Hepatocyte (in vitro differentiated cells): ENCODE data around the gene GRID1.

Experiments used
- CTCF ChIP-seq: fragments of 200-600 bp; sonication (generic); IDR thresholded peaks from 2 replicates; pipeline ENCODE4 v1.5.1; 2016; ENCODE audit warnings: antibody characterized with exemption, mild to moderate bottlenecking; ENCODE audit not compliant: poor library complexity
- EZH2 ChIP-seq: fragments of 200-600 bp; sonication (generic); IDR thresholded peaks from 2 replicates; pipeline ENCODE4 v1.6.1; 2016; ENCODE audit warnings: antibody characterized with exemption, mild to moderate bottlenecking, borderline replicate concordance
- EZH2phosphoT487 ChIP-seq: fragments of 200-600 bp; sonication (generic); IDR thresholded peaks from one replicate; pipeline ENCODE4 v1.6.1; 2018; ENCODE audit warnings: antibody characterized with exemption, mild to moderate bottlenecking, low read depth, moderate library complexity; ENCODE audit not compliant: unreplicated experiment, severe bottlenecking

- TF ChIP-seq CTCF (no peak), EZH2 (no peak), EZH2phosphoT487 (no peak)
These were observed 101.2 kb downstream of the GRID1 start for GRCh38 chr10:86265236-86265894.
